Erythroblast (primary cell): ENCODE data around the gene PKDCC.

Experiments
- DNase-seq, 2 experiments: peaks; one replicate each; lab custom pipeline; 2025; lab: John Stamatoyannopoulos, UW
- GATA1 ChIP-seq: IDR thresholded peaks from 2 replicates; pipeline ENCODE4 v1.6.1; 2011; ENCODE audit warnings: low read depth, mild to moderate bottlenecking, control low read depth, low read length, moderate library complexity
- POLR2A ChIP-seq: IDR thresholded peaks from 2 replicates; pipeline ENCODE4 v1.6.1; 2011; ENCODE audit warnings: mild to moderate bottlenecking, low read length

The PKDCC gene

GRCh38 chr2:42036413-42036812 lies 11.4 kb upstream of the PKDCC start:
- TF ChIP-seq POLR2A (no peak), GATA1 (no peak)
- DNase-seq: no peak

- TF ChIP-seq GATA1 (no peak), POLR2A (no peak)
These were observed 10.9 kb upstream of the PKDCC start for GRCh38 chr2:42036940-42037339.

GRCh38 chr2:42040643-42041278 lies 7.1 kb upstream of the PKDCC start:
- DNase-seq: no peak

More at GRCh38 chr2:42036940-42037339, 10.9 kb upstream of the PKDCC start:
- no peak for DNase-seq

GRCh38 chr2:42041377-42042127 lies 6.3 kb upstream of the PKDCC start:
- no peak for DNase-seq
- TF ChIP-seq POLR2A: no peak
- TF ChIP-seq GATA1: no peak

More at GRCh38 chr2:42040643-42041278, 7.1 kb upstream of the PKDCC start:
- TF ChIP-seq POLR2A (no peak), GATA1 (no peak)

GRCh38 chr2:42042631-42043355 lies 5.0 kb upstream of the PKDCC start:
- DNase-seq: no peak
- TF ChIP-seq GATA1: no peak
- no peak for TF ChIP-seq POLR2A

GRCh38 chr2:42043789-42044394 lies 3.9 kb upstream of the PKDCC start:
- no peak for DNase-seq
- TF ChIP-seq POLR2A: no peak
- no peak for TF ChIP-seq GATA1

- TF ChIP-seq GATA1: no peak
- TF ChIP-seq POLR2A: no peak
These were observed 2.9 kb upstream of the PKDCC start for GRCh38 chr2:42044939-42045338.

GRCh38 chr2:42045352-42045751 lies 2.5 kb upstream of the PKDCC start:
- DNase-seq: no peak
- TF ChIP-seq GATA1: no peak
- TF ChIP-seq POLR2A: no peak

More at GRCh38 chr2:42044939-42045338, 2.9 kb upstream of the PKDCC start:
- DNase-seq: no peak

- no peak for TF ChIP-seq GATA1
- TF ChIP-seq POLR2A: no peak
These were observed 1.7 kb upstream of the PKDCC start for GRCh38 chr2:42045848-42046748.

GRCh38 chr2:42046819-42047487 lies 868 bp upstream of the PKDCC start:
- DNase-seq: peak; percentile 65 to 66

More at GRCh38 chr2:42045848-42046748, 1.7 kb upstream of the PKDCC start:
- DNase-seq: peak in 1 of 2 experiments; percentile 24

GRCh38 chr2:42048299-42049220 lies 739 bp downstream of the PKDCC start:
- peak; percentile 55 to 66 for DNase-seq
- TF ChIP-seq GATA1: no peak

More at GRCh38 chr2:42046819-42047487, 868 bp upstream of the PKDCC start:
- no peak for TF ChIP-seq GATA1
- no peak for TF ChIP-seq POLR2A
